GM18520 (cell line): ENCODE measurements around the gene C3orf33.
A peak's percentile ranks its signal among the peaks of the same experiment; 100 is the strongest.

Experiments
- ATAC-seq: cut with Tn5 transposase; IDR thresholded peaks from one replicate; pipeline ENCODE4 v1.9.1; 2021; ENCODE audit not compliant: unreplicated experiment

The C3orf33 gene

GRCh38 chr3:155743606-155744005 lies 62.5 kb downstream of the C3orf33 start:
- no peak for ATAC-seq

DNA sequence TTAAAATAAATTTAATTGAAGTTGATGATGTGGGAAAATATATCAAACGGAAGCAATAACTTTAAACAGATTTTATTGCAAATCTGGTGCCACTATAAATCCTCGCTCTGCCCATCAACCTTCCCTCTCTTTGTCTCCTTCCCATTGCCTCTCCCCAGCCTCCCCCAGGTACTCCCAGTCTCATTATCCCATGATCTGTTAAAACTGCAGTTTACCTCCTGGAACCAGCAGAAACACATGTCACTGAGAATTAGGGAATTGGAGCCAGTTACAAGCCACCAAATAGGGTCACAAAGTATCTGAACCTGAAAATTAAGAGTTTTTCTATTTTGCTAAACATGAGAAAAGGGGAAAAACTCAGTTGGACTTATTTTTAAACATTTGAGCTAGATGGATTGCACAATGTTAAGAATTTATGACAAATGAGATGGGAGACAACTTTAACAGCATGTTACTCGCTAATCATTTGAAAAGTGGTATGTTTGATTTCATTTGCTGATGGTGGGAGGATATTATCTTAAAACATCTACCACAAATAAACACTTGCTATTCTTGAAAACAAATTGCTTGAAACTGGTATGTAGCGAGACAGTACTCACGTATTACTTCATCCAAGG lies 63.6 kb downstream of the C3orf33 start:
- ATAC-seq = no peak

DNA sequence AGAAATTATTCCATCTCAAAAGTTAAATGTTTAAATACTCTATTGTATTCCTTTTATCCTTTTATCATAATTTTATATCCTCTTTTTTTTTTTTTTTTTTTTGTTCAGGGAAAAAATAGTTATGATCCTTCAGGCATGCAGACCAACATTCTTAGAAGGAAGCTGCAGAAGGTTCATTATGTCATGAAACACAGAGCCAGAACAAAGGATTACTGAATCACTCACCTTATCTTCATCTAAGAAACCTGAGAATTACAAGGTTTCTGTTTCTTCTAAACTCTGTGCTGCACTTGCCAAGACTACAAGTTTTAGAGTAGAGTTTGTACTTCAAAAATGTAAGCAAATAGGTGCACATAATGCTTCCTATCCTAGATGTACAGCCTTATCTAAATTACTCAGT lies 64.5 kb downstream of the C3orf33 start:
- no peak for ATAC-seq

GRCh38 chr3:155741101-155741500 lies 65.0 kb downstream of the C3orf33 start:
- no peak for ATAC-seq

DNA sequence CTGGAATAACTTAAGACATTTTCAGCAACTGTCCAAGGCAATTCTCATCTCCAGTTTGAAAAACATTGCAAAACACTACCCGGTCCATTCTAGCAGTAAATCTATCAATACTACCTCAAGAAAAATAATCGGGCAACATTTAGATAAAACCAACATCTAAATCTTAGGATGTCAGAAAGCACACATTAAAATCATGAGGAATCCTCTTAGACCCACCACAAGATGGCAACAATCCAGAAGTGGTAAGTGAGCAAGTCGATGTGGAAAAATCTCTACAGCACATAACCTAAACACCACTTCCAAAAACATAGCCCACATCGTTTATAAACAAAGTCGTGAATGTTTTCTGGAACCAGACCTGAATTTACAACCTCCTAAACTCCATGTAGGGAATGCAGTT lies 66.9 kb downstream of the C3orf33 start:
- ATAC-seq = no peak

- no peak for ATAC-seq
These were observed 67.5 kb downstream of the C3orf33 start for GRCh38 chr3:155738580-155739076.

DNA sequence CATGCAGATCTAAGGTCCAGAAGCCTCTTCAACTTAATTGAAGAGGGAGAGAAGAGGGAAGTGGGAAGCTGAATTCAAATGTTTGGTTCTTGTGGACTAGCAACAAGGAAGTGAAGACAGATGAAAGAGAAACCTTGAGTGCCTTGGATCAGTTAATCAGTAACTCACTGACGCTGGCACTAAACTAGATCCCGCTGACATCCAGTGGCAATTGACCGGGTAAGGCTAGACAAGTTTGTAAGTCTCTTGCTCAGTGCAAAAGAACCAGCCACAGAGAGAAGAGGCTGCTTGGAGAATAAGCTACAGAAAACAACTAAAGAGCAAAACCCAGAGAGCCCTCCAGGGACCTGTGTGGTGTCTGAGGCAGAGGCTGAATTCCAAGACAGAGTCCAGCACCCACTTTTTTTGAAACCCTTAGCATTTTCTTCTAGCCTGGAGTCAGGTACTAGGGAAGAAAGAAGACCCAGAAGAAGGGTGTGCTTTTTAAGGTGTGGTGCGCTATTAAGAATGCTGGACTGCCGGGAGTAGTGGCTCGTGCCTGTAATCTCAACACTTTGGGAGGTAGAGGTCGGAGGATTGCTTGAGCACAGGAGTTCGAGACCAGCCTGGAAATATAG lies 68.1 kb downstream of the C3orf33 start:
- peak; percentile 95 for ATAC-seq

- ATAC-seq = no peak
These were observed 69.7 kb downstream of the C3orf33 start for GRCh38 chr3:155736381-155736780.

- ATAC-seq = no peak
These were observed 75.2 kb downstream of the C3orf33 start for GRCh38 chr3:155730843-155731242.

DNA sequence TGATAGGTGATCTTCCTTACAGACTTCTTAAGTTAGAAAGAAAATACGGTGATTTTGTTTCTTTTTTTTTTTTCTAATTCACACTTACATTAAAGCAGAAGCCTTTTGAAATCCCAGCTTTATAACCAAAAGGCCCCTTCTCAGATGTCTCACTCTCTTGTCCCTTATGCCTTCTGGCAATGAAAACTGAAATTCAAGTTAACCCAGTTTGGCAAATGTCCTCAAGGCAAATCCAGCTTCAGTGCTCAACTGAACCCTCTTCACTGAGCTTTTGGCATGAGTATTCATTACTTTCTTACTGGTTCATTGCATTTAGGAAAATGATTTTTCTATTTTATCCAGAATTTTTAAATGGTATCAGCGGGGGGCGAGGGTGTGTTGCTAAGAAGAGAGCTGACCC lies 78.2 kb downstream of the C3orf33 start:
- no peak for ATAC-seq

GRCh38 chr3:155714295-155714718 lies 91.8 kb downstream of the C3orf33 start:
- ATAC-seq = no peak
